Measurements from ENCODE around the gene NAXD. TPM values are rescaled to one million over a fixed set of nuclear protein-coding genes. Genes with fewer than 3 reads are reported as not detected.

NAXD gene
- total RNA-seq, 4 donors from 2014 or later, result 29.5 to 45.3 (median 36.0) TPM

DNA sequence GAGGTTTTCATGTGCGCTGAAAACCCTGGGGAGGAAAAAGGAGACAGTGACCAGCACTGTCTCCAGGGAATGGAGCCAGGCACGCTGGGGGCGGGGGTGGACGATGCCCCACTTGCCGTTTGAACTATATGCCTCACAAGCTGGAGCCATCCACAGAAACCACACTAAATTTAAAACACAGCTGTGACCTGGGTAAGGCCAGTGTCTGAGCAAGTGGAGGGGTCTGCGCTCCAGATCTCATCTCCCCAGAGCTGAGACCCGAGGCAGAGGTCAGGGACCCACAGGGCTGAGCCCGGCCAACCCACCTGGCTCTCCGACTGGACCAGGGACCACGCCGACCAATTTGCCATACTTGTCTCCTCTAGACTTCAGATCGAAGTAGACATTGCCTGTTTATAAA, 67.4 kb downstream of the NAXD start:
- Histone ChIP-seq H3K36me3 (peaks cover 0 to 97% of the 10 kb centered on the region in 2 donors), H3K4me1 (no peaks in the 10 kb centered on the region), H3K4me3 (no peak overlapping the region), H3K27me3 (no peaks in the 10 kb centered on the region), H3K9me3 (no peaks in the 10 kb centered on the region), H3K27ac (no peak overlapping the region)
- 88 to 96% methylated on average over 10 to 12 of the region's 12 CpGs for WGBS, 2 donors (ENCODE audit: low coverage in 1 of 2)
- ATAC-seq, result no peak
- TF ChIP-seq POLR2AphosphoS5 (IDR thresholded peaks at IDR 0.05) (no peak), POLR2A (IDR thresholded peaks at IDR 0.05) (no peak), EP300 (IDR thresholded peaks at IDR 0.05) (no peak)
- TF ChIP-seq, protein P1, sequence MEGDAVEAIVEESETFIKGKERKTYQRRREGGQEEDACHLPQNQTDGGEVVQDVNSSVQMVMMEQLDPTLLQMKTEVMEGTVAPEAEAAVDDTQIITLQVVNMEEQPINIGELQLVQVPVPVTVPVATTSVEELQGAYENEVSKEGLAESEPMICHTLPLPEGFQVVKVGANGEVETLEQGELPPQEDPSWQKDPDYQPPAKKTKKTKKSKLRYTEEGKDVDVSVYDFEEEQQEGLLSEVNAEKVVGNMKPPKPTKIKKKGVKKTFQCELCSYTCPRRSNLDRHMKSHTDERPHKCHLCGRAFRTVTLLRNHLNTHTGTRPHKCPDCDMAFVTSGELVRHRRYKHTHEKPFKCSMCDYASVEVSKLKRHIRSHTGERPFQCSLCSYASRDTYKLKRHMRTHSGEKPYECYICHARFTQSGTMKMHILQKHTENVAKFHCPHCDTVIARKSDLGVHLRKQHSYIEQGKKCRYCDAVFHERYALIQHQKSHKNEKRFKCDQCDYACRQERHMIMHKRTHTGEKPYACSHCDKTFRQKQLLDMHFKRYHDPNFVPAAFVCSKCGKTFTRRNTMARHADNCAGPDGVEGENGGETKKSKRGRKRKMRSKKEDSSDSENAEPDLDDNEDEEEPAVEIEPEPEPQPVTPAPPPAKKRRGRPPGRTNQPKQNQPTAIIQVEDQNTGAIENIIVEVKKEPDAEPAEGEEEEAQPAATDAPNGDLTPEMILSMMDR (IDR thresholded peaks at IDR 0.05), result no peak

DNA sequence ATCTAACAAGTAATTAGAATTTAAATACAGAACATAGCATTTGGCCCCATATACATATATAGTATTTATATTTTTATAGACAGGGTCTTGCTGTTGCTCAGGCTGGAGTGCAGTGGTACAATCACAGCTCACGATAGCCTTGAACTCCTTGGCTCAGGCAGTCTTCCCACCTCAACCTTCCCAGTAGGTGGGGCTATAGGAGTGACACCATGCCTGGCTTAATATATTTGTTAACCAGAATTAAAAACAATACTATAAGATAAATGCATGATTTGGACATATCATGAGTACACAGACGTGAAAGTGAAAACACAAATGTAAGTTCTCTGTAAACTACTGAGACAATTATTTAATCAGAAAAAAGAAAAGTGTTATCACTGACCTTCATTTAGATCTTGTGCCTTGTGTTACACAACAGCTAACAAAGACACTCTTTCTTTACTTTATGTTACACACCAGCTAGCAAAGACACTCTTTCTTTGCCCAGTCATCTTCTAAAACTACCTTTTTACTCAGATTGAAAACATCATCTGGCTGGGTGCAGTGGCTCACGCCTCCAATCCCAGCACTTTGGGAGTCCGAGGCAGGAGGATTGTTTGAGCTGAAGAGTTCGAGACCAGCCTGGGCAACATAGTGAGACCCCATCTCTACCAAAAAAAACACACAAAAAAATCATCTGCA, 68.0 kb downstream of the NAXD start:
- Histone ChIP-seq H3K36me3 (peaks cover 0 to 97% of the 10 kb centered on the region in 2 donors), H3K27ac (peak overlapping the region in 1 of 4 donors; percentile 53), H3K9me3 (no peaks in the 10 kb centered on the region), H3K4me1 (no peaks in the 10 kb centered on the region), H3K27me3 (no peaks in the 10 kb centered on the region), H3K4me3 (no peak overlapping the region)
- WGBS, 2 donors (ENCODE audit: low coverage in 1 of 2), result 30 to 70% methylated on average over 2 to 5 of the region's 5 CpGs
- ATAC-seq, result no peak
- no peak for TF ChIP-seq POLR2AphosphoS5 (IDR thresholded peaks at IDR 0.05)
- TF ChIP-seq, protein P1 (IDR thresholded peaks at IDR 0.05), result peak in 2 of 4 experiments; percentile 20 to 27

DNA sequence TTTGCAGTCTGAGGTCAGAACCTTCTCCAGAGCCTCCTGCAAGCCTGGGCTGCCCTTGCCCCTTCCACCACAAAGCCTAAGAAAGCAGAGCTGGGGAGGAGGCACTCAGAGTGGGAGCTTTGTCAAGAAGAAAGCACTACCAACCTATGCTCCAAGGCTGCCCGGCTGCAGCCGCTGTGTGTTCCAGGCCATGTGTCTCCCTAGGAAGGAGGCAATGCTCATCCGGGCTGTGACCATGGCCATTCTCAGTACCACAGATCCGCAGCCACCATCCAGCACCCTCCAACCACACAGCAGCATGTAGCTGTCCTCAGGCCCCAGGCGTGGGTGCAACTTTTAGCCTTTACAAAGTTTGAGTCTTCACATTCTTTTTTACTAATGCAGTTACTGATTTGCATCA, 68.6 kb downstream of the NAXD start:
- H3K27ac ChIP-seq, result peak overlapping the region in 1 of 4 donors; percentile 53
- no peak for ATAC-seq
- TF ChIP-seq POLR2A (IDR thresholded peaks at IDR 0.05), result no peak
- TF ChIP-seq EP300 (IDR thresholded peaks at IDR 0.05), result no peak
- TF ChIP-seq, protein P1 (IDR thresholded peaks at IDR 0.05), result no peak
- TF ChIP-seq POLR2AphosphoS5 (IDR thresholded peaks at IDR 0.05), result no peak
- H3K9me3 ChIP-seq, result no peaks in the 10 kb centered on the region
- no peaks in the 10 kb centered on the region for H3K27me3 ChIP-seq
- WGBS, 2 donors (ENCODE audit: low coverage in 1 of 2), result 92% methylated on average over 2 to 5 of the region's 5 CpGs
- H3K4me3 ChIP-seq, result no peak overlapping the region
- H3K4me1 ChIP-seq, result no peaks in the 10 kb centered on the region
- peaks cover 0 to 97% of the 10 kb centered on the region in 2 donors for H3K36me3 ChIP-seq

DNA sequence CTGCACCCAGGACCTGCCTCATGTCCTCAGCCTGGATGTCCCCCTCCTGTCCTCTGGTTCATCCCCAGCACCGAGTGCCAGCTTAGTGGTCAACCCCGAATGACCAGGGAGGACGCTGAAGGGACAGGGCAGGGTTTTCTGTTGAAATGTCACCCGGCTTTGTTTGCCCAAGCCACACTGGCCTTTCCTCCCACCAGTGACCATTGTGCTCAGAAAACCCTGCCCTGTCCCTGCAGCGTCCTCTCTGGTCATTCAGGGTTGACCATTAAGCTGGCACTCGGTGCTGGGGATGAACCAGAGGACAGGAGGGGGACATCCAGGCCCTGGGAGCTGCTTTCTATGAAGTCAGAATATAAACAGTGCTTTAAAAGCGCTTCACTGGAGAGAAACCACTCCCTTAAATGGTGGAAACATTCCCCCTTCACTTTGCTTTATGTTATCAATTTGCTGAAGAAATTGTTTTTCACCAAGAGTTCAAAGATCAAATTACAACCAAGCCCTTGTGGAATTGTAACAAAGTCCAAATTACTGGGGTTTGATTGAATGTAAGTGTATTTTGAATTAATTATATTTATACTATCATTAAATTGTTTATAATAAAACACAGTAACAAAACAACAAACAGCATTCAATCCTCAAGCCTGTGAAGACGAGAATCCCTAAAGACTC, 69.2 kb downstream of the NAXD start:
- H3K27ac ChIP-seq, result peak overlapping the region in 2 of 4 donors; percentile 9 to 53
- no peak for ATAC-seq
- H3K9me3 ChIP-seq, result no peaks in the 10 kb centered on the region
- 59 to 76% methylated on average over 2 to 4 of the region's 8 CpGs for WGBS, 2 donors (ENCODE audit: low coverage in 1 of 2)
- H3K36me3 ChIP-seq, result peaks cover 0 to 98% of the 10 kb centered on the region in 2 donors
- no peaks in the 10 kb centered on the region for H3K27me3 ChIP-seq
- H3K4me3 ChIP-seq, result no peak overlapping the region
- TF ChIP-seq POLR2AphosphoS5 (IDR thresholded peaks at IDR 0.05), result no peak
- no peak for TF ChIP-seq EP300 (IDR thresholded peaks at IDR 0.05)
- no peak for TF ChIP-seq POLR2A (IDR thresholded peaks at IDR 0.05)
- TF ChIP-seq, protein P1 (IDR thresholded peaks at IDR 0.05), result no peak
- no peaks in the 10 kb centered on the region for H3K4me1 ChIP-seq

All from gastroesophageal sphincter (tissue), 4 donors.